NOMO-1 treated with dmso at 0.1 percent for 144 hours (cell line): Measurements from ENCODE around the gene CCR8.
"Not testable (repeated sequence)": the region's sequence is repeated elsewhere in the genome, so short reads cannot be mapped to it uniquely, and the experiment has no call there.

Experiments used
- DNase-seq: peaks from one replicate; lab custom pipeline; 2025; ENCODE audit not compliant: unreplicated experiment; lab: John Stamatoyannopoulos, UW

Gene CCR8

GRCh38 chr3:39346785-39347585 is 17.5 kb downstream of the CCR8 start:
- DNase-seq, result no peak

- no peak for DNase-seq
Observed at GRCh38 chr3:39347586-39347876, 18.0 kb downstream of the CCR8 start.

- no peak for DNase-seq
Observed at GRCh38 chr3:39349080-39349479, 19.6 kb downstream of the CCR8 start.

DNA sequence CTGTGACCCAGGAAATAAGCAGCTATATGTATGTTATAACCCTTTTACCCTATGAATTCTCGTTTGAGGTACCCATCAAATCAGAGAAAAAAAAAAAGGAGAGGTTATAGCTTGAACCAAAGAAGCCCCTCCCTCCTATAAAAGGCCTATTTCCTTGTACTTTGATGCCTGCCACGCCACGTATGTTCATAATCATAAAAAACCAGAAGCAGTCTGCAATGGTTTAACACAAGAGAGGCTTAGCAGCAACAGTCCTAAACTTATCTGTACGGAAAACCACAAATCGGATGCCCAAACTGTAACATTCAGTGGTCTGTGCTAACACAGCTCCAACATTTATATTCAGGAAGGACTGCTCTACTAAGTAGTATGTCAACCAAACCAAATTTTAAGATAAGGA is 21.2 kb downstream of the CCR8 start:
- DNase-seq, result no peak

GRCh38 chr3:39351134-39351533 is 21.6 kb downstream of the CCR8 start:
- not testable (repeated sequence) for DNase-seq

DNA sequence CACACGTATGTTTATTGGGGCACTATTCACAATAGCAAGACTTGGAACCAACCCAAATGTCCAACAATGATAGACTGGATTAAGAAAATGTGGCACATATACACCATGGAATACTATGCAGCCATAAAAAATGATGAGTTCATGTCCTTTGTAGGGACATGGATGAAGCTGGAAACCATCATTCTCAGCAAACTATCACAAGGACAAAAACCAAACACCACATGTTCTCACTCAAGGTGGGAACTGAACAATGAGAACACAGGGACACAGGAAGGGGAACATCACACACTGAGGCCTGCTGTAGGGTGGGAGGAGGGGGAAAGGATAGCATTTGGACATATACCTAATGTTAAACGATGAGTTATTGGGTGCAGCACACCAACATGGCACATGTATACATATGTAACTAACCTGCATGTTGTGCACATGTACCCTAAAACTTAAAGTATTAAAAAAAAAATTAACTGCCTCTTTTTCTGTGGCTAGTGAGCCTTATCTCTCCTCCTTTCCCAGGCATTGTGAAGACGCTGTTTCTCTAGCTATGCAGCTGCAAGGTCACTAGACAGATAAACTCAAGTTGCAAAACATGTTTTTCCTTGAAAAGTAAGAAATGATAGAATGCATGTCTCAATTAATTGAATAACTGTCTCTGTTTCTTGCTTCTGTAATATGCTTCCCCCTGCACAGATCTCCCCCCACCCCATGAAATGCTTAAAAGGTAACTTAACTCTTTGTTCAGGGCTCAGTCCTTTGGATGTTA is 23.8 kb downstream of the CCR8 start:
- not testable (repeated sequence) for DNase-seq

- DNase-seq, result no peak
Observed at GRCh38 chr3:39358333-39358732, 28.8 kb downstream of the CCR8 start.

- no peak for DNase-seq
Observed at GRCh38 chr3:39361252-39361927, 31.9 kb downstream of the CCR8 start.

GRCh38 chr3:39362192-39362591 is 32.7 kb downstream of the CCR8 start:
- no peak for DNase-seq

- DNase-seq, result no peak
Observed at GRCh38 chr3:39362812-39363211, 33.3 kb downstream of the CCR8 start.

DNA sequence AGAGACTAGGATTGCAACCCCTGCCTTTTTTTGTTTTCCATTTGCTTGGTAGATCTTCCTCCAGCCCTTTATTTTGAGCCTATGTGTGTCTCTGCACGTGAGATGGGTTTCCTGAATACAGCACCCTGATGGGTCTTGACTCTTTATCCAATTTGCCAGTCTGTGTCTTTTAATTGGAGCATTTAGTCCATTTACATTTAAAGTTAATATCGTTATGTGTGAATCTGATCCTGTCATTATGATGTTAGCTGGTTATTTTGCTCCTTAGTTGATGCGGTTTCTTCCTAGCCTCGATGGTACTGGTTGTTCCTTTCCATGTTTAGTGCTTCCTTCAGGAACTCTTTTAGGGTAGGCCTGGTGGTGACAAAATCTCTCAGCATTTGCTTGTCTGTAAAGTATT is 40.9 kb downstream of the CCR8 start:
- not testable (repeated sequence) for DNase-seq

- DNase-seq, result no peak
Observed at GRCh38 chr3:39372833-39373232, 43.3 kb downstream of the CCR8 start.

DNA sequence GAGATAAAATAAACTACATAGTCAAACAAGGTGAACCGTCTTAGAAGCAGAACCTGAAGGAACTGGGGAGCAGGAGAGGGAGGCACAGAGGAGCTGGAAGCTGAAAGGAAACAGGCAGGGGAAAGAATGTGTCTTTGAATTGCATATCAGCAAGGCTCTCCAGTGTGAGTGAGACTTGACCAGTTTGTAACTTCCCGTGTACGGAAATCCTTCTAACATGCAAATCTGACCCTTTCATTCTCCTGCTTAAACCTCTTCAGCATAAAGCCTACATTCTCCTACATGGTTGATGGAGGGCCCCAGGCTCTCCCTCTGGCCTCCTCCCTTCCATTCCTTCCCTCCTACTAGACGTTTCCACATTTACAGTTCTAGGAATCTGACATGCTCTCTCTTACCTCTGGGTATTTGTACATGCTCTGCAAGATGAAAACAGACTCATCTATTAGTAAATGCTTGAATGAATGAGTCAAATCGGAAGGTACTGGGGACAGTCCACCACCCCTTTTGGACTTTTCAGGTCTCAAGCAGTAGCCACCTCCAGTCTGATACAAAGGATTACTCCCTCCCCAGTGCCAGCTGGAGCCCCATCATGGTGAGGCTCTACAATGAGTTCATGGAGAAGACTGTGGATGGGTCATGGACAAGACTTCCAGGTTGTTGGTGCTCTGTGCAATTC is 47.6 kb downstream of the CCR8 start:
- no peak for DNase-seq

GRCh38 chr3:39378088-39378487 is 48.6 kb downstream of the CCR8 start:
- DNase-seq, result no peak

DNA sequence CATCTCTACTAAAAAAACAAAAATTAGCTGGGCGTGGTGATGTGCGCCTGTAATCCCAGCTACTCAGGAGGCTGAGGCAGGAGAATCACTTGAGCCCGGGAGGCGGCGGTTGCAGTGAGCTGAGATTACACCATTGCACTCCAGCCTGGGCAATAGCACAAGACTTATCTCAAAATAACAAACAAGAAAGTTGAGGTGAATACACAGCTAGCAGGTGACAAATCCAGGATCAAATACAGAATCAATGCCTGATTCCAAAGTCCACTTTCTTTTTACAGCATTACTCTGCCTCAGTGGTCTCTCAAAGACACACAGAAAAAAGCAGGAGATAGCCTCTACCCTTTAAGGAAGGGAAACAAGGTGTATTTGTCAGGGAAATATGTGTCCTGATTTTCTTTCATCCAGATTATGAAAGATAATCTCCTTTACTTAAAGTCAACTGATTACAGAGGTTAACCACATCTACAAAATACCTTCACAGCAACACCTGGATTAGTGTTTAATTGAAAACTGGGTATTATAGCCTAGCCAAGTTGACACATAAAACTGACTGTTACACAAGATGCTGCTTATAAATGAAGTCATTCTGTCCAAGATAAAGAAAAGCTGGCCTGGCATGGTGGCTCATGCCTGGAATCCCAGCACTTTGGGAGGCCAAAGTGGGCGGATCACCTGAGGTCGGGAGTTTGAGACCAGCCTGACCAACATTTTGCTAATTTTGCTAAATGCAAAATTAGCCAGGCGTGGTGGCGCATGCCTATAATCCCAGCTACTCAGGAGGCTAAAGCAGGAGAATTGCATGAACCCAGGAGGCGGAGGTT is 49.7 kb downstream of the CCR8 start:
- DNase-seq, result no peak

DNA sequence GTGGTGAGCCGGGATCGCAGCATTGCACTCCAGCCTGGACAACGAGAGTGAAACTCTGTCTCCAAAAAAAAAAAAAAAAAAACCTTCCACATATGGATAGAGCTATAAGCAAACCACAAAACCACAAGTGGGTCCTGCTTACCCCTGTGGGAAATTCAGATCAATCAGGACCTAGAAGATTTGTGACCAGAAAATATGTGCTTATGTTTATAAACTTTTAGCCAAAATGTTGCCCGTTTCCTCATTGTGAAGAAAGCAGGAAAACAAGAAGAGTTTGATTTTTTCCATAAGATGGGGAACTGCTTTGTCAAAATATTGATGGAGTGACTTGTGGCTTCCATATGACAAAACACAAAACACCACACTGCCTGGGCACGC is 50.3 kb downstream of the CCR8 start:
- DNase-seq, result no peak

DNA sequence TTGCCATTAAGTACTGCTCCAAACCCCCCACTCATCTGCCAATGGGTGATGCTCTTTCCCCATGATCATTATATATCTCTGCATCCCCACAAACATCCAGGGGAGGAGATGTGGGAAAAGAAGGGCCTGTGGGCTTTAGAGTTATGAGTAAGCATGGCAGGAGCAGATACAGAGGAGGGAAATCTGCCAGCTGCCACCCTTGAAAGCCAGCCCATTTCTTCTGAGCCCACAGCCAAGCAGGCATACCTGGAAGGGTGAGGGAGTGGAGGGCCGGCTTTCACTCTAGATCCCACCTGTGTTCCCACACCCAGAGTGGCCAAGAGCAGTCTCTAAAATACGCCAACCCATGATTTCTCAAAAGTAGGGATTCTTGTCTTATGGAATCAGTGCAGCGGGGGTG is 51.9 kb downstream of the CCR8 start:
- DNase-seq, result no peak
